Measurements from ENCODE around the gene KLHL17.
A peak's percentile ranks its signal among the peaks of the same experiment; 100 is the strongest.

KLHL17 gene

DNA sequence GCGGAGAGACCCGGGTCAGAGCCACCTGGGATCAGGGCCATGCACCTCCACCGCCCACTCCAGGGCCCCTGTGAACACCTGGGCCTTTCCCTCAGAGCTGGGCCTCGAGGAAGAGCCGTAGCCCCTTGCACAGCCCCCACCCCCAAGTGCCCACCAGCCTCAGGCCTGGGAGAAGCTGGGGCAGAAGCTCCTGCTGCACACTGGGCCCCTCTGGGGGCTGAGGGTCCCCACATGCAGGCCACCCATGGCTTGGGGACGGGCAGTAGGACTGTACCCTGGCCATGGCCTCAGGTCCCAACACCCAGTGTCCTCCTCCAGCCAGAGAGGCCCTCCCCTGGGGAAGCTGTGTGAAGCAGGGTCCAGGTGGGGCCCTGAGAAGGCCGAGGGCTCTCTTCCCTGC lies 7.8 kb upstream of the KLHL17 start:
- DNase-seq = no peak

DNA sequence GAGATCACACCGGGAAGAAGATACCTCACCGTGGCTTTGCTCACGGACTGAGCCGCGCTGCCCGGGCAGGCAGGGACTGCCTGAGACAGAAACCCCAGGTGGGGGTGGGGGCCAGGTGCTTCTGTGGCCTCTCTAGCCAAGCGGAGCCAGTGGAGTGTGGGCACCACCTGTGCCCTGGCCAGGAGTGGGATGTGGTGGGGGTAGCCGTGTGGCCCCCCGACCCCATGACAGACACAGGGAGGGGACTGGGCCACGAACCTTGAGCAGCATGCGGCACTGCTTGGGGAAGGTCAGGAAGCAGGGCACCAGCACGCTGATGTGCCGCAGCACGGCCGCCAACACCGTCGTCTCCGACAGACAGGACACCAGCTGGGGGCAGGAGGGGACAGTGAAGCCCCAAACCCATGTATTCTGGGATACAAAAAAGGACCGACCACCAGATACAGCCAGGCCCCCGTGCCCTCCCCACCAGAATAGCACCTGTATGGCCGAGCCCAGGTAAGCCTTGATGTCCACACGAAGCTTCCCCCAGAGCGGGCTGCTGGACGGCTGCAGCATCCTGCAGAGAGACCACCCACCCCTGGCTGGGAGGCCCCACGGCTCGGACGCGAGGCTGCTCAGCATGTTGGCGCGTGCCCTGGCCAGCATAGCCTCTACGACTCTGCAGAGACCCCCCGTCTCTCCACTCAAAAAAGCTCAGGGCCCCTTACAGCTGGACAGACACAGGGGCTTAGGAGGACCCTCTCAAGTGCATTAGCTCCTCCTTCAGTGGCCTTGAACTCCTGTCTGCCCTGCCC lies 6.7 kb upstream of the KLHL17 start:
- DNase-seq = no peak

DNA sequence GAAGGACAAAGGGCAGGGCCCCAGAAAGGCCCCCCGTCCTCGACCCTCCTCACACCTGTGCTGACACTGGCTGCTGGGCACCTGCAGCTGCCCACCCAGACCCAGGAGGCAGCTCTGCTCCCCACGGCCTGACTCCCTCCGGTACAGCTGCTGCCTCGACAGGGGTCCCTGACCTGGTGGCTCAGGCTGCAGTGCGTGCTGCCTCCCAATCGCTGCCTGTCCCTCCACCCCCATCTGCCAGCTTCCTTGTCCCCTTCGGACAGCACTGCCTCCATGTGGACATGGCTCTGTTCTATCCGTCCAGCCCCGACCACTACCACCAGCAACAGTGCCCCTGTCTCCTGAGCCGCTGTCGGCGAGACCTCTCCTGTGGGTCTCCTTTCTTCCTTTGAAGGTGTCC lies 5.5 kb upstream of the KLHL17 start:
- DNase-seq = no peak

DNA sequence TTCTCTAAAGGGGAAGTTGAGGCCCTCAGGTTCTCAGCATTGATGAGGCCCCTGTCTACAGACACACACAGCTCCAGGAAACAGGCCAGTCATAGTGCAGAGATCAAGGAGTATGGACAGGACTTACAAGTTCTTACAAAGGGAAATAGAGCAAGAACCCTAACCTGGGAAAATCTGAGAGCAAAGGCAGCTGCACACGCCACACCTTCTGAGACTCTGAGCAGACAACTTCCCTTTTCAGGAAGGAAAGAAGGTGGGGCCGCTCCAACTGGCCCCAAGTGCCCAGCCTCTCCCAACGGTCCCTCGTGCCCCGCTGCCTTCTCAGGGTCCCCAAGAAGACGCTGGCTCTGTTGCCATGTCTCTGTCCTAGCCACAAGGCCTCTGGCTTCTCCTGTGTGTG lies 4.9 kb upstream of the KLHL17 start:
- no peak for DNase-seq

DNA sequence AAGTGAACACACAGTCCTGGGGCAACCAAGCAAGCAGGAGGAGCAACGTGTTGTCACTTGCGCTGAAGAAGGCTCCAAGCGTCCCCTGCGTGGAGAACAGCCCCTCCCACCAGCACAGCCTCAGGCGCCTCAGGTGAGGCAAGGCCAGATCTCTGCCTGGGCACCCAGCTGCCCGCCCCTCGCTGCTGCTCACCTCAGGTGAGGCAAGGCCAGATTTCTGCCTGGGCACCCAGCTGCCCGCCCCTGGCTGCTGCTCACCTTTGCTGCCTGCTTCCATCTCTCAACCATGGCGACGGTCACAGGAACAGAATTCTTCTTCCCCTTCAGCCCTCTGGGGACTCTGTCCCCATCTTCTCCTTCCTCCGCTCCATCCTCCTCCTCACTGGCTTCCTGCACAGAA lies 3.7 kb upstream of the KLHL17 start:
- no peak for DNase-seq

DNA sequence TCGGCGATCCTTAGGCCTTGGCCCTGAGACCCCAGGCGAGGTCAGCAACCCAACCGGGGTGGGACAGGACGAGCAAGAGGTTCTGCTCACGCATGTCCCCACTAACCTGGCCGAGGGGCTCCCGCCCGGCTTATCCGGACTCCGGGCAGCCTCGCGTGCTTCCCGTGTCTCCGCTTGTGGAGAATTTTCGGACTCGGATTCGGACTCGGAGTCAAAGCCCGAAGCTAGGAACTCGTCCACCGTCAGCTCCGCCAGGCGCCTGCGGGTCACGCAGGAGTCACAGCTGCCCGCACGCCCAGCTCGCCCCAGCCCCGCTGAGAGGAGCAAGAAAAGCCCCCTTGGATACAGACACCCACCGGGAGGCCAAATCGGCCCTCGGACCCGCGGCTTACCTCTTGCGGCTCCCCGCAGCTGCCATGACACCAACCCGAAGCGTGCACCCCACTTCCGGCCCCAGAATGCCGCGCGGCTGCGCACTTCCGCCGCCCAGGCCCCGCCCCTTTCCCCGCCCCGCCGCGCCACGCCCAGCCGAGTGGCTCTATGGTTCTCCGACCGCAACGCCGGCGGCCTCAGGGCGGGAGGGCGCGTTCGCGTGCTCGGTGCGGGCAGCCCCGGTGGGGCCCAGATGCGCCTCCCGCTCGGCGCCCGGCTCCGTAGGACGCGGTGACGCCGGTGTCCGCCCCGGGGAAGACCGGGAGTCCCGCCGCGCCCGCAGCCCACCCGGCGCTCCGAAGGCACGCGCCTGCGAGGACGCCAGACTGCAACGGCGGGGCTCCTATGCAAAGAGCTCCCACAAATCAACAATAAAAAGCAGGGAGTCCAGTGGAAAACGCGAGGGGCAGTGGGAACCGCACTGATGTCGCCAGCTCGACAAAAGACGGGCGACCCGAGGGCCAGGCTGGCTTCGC lies 1.3 kb upstream of the KLHL17 start, which contains the start of gene NOC2L:
NOC2L (minus strand) TSS at position 434 of the 908 bp plus-strand sequence; CDS start at position 418, 16 bp downstream.
- DNase-seq = peak; percentile 95

DNA sequence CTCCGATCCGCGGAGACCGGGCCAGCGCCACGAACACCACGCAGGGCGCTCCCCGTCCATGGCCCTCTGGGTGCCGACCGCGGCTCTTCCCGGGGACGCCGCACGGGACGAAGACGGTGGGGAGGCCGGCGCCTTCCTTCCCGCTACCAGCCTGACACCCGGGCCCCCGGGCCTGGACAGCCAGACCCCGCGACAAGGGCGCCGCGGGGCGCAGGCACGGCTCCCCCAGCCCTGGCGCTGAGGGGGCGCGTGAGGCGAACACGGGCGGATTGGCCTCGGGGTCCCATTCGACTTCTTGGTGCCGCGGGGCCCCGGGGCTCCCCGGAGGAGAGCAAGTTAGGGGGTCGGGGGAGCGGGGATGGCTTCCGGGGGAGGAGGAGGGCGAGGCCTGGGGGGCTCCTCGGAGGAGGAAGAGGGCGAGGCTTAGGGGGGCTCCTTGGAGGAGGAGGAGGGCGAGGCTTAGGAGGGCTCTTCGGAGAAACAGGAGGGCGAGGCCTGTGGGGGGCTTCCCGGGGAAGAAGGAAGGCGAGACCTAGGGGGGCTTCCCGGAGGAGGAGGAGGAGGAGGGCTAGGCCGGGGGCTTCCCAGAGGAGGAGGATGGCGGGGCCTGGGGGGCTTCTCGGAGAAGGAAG lies 537 bp upstream of the KLHL17 start:
- DNase-seq = no peak

DNA sequence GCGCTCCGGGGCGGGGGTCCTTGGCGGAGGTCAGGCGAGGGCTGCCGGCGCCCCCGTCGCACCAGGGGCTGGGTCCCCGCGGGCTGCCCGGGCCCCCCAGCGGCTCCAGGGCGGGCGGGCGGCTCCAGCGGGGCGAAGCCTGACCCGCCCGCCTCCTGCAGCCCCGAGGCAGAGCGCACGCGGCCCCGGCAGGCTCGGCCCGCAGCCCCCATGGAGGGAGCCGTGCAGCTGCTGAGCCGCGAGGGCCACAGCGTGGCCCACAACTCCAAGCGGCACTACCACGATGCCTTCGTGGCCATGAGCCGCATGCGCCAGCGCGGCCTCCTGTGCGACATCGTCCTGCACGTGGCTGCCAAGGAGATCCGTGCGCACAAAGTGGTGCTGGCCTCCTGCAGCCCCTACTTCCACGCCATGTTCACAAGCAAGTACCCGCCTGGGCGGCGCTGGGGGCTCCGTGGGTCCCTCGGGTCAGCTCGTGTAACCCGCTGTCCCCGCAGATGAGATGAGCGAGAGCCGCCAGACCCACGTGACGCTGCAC lies 817 bp downstream of the KLHL17 start:
- DNase-seq = no peak

DNA sequence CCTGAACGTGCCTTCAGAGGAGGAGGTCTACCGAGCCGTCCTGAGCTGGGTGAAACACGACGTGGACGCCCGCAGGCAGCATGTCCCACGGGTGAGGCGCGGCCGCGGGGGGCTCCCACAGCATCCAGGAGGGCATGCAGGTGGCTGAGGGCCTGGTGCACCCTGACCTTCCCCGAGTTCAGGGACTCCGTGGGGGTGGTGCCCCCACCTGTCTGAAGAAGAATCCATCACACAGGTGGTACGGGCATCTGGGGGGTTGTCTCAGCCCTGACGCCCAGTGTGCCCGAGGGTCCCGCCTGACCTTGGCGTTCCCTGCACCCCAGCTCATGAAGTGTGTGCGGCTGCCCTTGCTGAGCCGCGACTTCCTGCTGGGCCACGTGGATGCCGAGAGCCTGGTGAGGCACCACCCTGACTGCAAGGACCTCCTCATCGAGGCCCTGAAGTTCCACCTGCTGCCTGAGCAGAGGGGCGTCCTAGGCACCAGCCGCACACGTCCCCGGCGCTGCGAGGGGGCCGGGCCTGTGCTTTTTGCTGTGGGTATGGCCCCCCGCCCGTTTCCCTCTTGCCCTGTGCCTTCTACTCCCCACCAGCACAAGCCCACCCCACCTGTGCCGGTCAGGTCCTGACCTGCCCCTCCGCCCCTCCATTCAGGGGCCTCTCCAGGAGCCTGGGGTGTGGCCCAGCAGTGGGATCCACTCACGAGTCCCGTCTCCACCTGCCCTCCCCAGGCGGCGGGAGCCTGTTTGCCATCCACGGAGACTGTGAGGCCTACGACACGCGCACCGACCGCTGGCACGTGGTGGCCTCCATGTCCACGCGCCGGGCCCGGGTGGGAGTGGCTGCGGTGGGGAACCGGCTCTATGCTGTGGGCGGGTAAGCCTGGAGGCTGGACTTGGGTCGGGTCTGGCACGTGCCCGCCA lies 2.3 kb downstream of the KLHL17 start:
- DNase-seq = no peak

DNA sequence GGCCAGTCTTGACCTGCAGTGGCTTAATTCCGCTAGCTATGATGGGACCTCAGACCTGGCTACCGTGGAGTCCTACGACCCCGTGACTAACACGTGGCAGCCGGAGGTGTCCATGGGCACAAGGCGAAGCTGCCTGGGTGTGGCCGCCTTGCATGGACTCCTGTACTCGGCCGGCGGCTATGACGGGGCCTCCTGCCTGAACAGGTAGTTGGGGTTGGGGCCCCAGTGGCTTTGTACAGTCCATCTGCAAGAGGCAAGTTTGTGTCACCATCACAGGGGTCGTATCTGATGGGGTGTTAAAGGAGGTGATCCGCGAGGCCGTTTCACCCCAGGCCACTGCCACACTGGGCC lies 2.9 kb downstream of the KLHL17 start:
- no peak for DNase-seq

DNA sequence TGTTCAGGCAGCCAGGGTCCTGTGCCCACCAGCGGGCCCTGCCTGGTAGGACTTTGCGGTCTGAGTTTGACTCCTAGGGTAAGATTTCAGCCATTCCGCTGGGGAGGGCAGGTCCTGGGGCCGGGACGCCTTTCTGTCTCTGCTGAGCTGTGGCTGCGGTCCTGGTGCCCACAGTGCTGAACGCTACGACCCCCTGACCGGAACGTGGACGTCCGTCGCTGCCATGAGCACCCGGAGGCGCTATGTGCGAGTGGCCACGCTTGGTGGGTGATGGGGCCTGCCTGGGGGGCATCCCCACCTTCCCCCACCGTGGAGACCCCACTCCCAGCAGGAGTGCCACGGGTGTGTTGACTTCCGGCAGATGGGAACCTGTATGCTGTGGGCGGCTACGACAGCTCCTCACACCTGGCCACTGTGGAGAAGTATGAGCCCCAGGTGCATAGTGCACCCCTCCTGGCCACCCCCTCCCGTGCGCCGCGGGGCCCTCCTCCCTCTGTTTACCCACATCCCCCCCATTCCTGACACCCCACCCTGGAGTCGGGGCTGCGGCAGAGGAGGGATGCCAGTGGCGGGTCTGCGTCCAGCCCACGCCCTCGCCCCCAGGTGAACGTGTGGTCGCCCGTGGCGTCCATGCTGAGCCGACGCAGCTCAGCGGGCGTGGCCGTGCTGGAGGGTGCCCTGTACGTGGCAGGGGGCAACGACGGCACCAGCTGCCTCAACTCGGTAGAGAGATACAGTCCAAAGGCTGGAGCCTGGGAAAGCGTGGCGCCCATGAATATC lies 3.6 kb downstream of the KLHL17 start:
- DNase-seq = no peak

DNA sequence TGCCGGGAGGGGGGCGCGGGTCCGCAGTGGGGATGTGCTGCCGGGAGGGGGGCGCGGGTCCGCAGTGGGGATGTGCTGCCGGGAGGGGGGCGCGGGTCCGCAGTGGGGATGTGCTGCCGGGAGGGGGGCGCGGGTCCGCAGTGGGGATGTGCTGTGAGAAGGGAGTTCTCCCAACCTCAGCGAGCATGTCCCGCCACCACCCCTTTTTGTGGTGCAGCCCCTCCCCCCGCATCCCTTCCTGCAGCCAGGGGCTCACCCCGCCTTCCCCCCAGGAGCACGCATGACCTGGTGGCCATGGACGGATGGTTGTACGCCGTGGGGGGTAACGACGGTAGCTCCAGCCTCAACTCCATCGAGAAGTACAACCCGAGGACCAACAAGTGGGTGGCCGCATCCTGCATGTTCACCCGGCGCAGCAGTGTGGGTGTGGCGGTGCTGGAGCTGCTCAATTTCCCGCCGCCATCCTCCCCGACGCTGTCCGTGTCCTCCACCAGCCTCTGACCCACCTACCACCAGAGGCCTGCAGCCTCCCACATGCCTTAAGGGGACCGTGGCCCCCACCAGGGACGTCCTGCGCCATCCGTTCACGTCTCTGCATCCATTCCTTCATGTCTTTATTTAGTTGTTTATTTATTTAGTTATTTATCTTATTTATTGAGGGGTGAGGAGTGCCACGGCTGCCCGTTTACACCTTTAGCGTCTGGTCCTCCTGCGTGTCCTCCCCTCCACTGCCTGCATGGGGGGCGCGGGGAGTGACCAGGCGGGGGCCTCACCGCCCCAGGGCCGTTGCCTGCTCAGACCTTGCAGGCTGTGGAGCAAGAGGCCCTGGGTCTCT lies 4.5 kb downstream of the KLHL17 start:
- DNase-seq = no peak

DNA sequence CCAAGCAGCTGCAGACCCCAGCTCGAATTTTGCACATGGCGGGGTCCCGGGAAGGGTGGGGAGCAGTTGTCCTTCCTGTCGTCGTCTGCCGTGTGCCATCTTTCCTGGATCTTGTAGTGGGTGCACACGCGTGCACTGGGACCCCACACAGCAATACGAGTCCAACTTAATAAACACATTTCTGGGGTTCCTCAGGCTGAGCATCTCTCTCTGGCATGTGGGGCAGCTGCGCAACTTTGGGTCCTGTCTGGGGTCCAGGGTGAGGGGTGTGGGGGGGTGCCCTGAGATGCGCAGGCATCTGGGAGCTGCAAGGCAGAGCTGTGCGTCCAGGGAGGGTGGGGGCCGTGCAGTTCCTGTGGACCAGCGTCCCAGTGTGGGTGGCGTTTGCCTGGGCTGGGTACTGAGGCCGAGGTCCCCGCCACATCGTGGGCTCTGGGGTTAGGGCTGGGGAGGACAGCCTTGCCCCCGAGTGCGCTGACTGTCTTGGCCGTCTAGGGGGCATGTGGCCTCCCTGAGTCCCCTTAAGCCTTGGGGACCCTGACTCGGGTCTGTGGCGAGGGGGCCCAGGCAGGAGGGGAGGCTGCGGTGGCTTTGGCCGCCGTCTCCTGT lies 5.2 kb downstream of the KLHL17 start:
- DNase-seq = no peak

DNA sequence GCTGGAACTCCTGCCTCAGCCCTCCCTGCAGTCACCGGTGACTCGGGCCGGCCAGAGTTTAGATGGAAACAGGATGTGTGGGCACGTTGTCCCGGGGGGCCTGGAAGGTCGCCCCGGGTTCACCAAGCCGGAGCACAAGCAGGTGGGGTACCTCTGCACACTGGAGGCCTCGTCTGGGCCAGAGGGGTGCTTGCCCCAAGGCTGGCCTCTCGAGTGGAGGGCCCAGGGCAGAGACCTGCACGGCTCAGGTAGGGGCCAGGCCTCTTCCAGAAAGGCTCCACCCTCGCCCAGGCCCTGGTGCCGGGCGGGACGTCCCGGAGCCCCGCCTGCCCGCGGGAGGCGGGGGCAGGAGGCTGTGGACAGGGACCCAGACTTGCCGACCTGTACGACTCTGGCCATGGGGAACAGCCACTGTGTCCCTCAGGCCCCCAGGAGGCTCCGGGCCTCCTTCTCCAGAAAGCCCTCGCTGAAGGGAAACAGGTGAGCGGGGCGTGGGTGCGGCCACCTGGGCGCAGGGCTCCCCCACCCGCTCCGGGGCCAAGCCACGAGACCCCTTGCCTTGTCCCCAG lies 5.8 kb downstream of the KLHL17 start, which contains the start of gene PLEKHN1:
PLEKHN1 (plus strand) TSS at position 348 of the 569 bp plus-strand sequence; CDS start at position 398, 50 bp downstream.
- no peak for DNase-seq

DNA sequence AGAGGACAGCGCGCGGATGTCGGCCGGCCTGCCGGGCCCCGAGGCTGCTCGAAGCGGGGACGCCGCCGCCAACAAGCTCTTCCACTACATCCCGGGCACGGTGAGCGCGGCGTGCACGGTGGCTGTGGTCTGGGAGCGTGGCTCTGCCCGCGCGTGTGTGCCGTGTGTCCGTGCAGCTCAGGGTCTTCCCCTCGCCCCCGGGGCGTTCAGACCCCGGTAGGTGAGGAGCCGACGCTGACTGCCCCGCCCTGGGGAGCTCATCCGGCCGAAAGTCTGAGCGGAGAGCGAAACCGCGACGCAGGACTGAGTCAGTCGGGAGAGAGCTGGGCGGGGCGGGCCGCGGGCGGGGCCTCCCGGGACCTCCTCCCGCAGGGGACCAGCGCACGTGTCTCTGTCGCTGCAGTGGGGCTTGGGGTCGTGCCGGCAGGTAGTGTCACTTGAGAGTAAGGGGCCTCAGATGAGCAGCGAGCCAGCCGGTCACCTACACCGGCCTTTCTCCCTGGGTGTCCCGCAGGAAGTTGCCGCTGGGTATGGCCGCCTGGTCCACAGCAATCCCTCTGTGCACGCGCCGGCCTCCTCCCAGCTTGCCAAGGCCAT lies 6.4 kb downstream of the KLHL17 start:
- DNase-seq = peak; percentile 69

DNA sequence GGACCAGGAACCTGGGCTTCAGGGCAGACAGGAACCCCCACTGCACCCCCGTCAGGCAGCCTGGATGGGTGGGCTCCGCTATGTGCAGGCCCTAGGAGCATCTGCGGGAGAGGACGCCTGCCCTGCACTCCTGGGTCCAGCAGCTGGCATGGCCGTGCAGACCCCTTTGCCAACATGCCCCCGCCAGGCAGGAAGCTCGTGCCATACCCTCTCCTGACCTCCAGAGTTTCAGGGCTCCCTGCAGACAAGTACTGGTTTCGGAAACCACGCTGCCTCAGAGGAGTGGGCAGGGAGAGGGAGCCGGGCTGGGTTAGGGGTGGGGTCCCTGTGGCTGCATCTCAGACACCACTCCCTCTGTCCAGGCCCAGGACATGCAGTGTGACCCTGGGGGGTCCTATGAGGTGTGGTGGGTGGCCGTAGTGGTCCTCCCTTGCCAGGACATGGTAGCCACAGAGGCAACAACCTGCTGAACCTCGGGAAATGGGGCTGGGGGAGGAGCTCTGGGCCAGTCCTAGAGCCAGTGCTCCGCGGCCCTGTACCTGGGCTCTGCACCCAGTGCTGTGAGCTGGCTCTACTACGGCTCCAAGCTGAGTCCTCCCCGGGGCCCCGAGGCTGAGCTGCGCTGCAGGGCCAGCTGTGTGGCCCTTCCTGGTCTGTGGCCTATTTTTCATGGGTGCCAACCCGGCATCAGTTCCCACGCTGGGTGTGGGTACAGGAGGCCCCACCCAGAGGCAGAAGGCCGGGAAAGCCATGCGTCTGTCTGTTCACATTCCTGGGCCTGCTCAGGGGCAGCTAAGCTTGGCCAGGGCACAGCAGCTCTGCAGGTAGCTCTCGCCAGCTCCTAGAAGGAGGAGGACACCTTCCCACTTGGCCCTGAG lies 7.3 kb downstream of the KLHL17 start:
- DNase-seq = no peak

DNA sequence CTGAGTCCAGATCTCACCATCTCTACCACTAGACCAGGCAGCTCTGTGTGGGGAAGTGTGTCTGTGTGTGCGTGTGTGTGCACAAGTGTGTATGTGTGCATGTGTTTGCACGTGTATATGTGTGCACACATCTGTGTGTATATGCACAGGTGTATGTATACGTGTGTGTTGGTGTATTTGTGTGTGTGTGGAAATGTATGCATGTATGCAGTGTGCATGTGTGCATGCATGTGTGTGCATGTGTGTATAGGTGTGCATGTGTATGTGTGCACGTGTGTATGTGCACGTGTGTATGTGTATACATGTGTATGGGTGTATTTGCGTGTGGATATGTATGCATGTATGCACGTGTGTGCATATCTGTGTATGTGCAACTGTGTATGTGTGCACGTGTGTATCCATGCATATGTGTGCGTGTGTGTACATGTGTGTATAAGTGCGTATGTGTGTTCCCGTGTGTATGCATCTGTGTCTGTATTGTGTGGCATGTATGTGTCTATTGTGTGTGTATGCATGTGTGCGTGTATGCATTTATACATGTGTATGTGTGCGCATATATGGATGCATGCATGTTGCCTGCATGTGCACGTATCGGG lies 9.0 kb downstream of the KLHL17 start:
- no peak for DNase-seq
